H1 (cell line): ENCODE measurements around the gene MAPRE2. TPM values are rescaled to one million over a fixed set of nuclear protein-coding genes. Genes with fewer than 3 reads are reported as not detected.
A peak's percentile ranks its signal among the peaks of the same experiment; 100 is the strongest.

Experiments used
- CTCF ChIA-PET: fragments of 300-600 bp; sonication (Branson Sonifier 250); formaldehyde crosslinking; loops from one replicate; lab custom pipeline; 2021; ENCODE audit not compliant: partially characterized antibody; lab: Charles Lee
- POLR2A ChIA-PET: fragments of 300-600 bp; sonication (Branson Sonifier 250); formaldehyde crosslinking; loops from one replicate; lab custom pipeline; 2021; ENCODE audit warnings: inconsistent platforms; ENCODE audit not compliant: partially characterized antibody; lab: Charles Lee
- DNase-seq, 2 experiments: peaks; one replicate each; pipeline versions ENCODE4 v3.0.0 to v3.0.0-alpha.2; 2010 to 2022; ENCODE audit warnings: low spot score in 2 of 2, low read depth in 1 of 2, mixed read lengths in 1 of 2
- FAIRE-seq: peaks from 2 replicates; lab custom pipeline; 2011; peaks lifted over from hg19 to GRCh38; lab: Jason Lieb, UNC
- H2AFZ ChIP-seq: 2 replicates; pipeline ENCODE4 v1.8.1; 2012; ENCODE audit warnings: low read length, inconsistent platforms
- H2AK5ac ChIP-seq: 2 replicates; pipeline ENCODE4 v1.6.1; 2013; ENCODE audit warnings: low read depth, low read length
- H2BK120ac ChIP-seq: replicated peaks from 2 replicates; pipeline ENCODE3; 2013; ENCODE audit warnings: low read depth, low read length, inconsistent platforms
- H2BK12ac ChIP-seq: 2 replicates; pipeline ENCODE4 v1.6.1; 2013; ENCODE audit warnings: low read depth, low read length
- H2BK15ac ChIP-seq: 2 replicates; pipeline ENCODE4 v1.6.1; 2013; ENCODE audit warnings: low read length
- H2BK20ac ChIP-seq: 2 replicates; pipeline ENCODE4 v1.6.1; 2013; ENCODE audit warnings: low read length
- H2BK5ac ChIP-seq: 2 replicates; pipeline ENCODE4 v1.6.1; 2013; ENCODE audit warnings: low read depth, low read length
- H3K14ac ChIP-seq: 2 replicates; pipeline ENCODE4 v1.6.1; 2013; ENCODE audit warnings: inconsistent platforms; ENCODE audit not compliant: insufficient read length
- H3K18ac ChIP-seq: 2 replicates; pipeline ENCODE4 v1.6.1; 2013; ENCODE audit warnings: low read length; ENCODE audit errors: extremely low read depth
- H3K23ac ChIP-seq: 2 replicates; pipeline ENCODE4 v1.6.1; 2013; ENCODE audit warnings: inconsistent platforms; ENCODE audit not compliant: insufficient read length
- H3K23me2 ChIP-seq: 2 replicates; pipeline ENCODE4 v1.6.1; 2013; ENCODE audit warnings: low read depth, low read length
- H3K27ac ChIP-seq: 2 replicates; pipeline ENCODE4 v1.6.1; 2011; ENCODE audit warnings: low read depth, low read length, inconsistent platforms
- H3K27me3 ChIP-seq, 4 experiments: replicated peaks in 1 of 4; 1 replicate in 1 of 4; 2 replicates in 3 of 4; pipeline versions ENCODE4 v1.6.1 to v1.8.1; 2011 to 2013; ENCODE audit warnings: low read length in 3 of 4, mild to moderate bottlenecking in 3 of 4, inconsistent platforms in 2 of 4, mixed read lengths in 2 of 4, moderate library complexity in 1 of 4; ENCODE audit not compliant: control insufficient read depth in 3 of 4, insufficient read depth in 3 of 4; ENCODE audit errors: extremely low read depth in 1 of 4
- H3K36me3 ChIP-seq, 4 experiments: 2 replicates each; pipeline versions ENCODE4 v1.6.1 to v1.8.1; 2011 to 2013; ENCODE audit warnings: mild to moderate bottlenecking in 4 of 4, low read length in 3 of 4, moderate library complexity in 2 of 4, control low read depth in 1 of 4, inconsistent platforms in 1 of 4; ENCODE audit not compliant: insufficient read depth in 4 of 4, control insufficient read depth in 2 of 4
- H3K4ac ChIP-seq: replicated peaks from 2 replicates; pipeline ENCODE3; 2013; ENCODE audit warnings: low read length, low read depth, mixed read lengths, inconsistent platforms; ENCODE audit not compliant: insufficient read length
- H3K4me1 ChIP-seq, 4 experiments: replicated peaks in 1 of 4; 1 replicate in 1 of 4; 2 replicates in 3 of 4; pipeline versions ENCODE4 v1.6.1 to v1.8.1; 2011 to 2013; ENCODE audit warnings: low read length in 3 of 4, inconsistent platforms in 2 of 4, mixed read lengths in 1 of 4; ENCODE audit not compliant: insufficient read depth in 4 of 4, control insufficient read depth in 3 of 4
- H3K4me2 ChIP-seq, 2 experiments: 2 replicates each; pipeline versions ENCODE4 v1.6.1 to v1.8.1; 2011 to 2013; ENCODE audit warnings: low read depth in 2 of 2, low read length in 2 of 2, control low read depth in 1 of 2, inconsistent platforms in 1 of 2, mild to moderate bottlenecking in 1 of 2; ENCODE audit not compliant: insufficient read depth in 1 of 2
- H3K4me3 ChIP-seq, 4 experiments: fragments of 200-600, 300-600 bp in 1 of 4; sonication (generic), shearing (Covaris generic), sonication (Bioruptor Twin) in 1 of 4; 2 replicates each; pipeline versions ENCODE4 v1.5.1 to v1.8.1; 2011 to 2016; ENCODE audit warnings: low read length in 4 of 4, low read depth in 3 of 4, control low read depth in 2 of 4, inconsistent platforms in 2 of 4, mild to moderate bottlenecking in 2 of 4, mixed read lengths in 1 of 4, moderate library complexity in 1 of 4; ENCODE audit not compliant: insufficient read depth in 2 of 4; ENCODE audit errors: extremely low read depth in 1 of 4
- H3K56ac ChIP-seq: replicated peaks from 2 replicates; pipeline ENCODE3; 2013; ENCODE audit warnings: low read depth, mild to moderate bottlenecking, mixed read lengths, low read length, inconsistent platforms; ENCODE audit not compliant: insufficient read length
- H3K79me1 ChIP-seq: 2 replicates; pipeline ENCODE4 v1.6.1; 2013; ENCODE audit warnings: low read depth, low read length, control low read depth
- H3K79me2 ChIP-seq, 2 experiments: 2 replicates each; pipeline versions ENCODE4 v1.6.1 to v1.8.1; 2012 to 2013; ENCODE audit warnings: low read length in 2 of 2, mild to moderate bottlenecking in 2 of 2, inconsistent platforms in 1 of 2; ENCODE audit not compliant: insufficient read depth in 2 of 2, control insufficient read depth in 1 of 2
- H3K9ac ChIP-seq, 4 experiments: replicated peaks in 1 of 4; 1 replicate in 1 of 4; 2 replicates in 3 of 4; pipeline versions ENCODE4 v1.6.1 to v1.8.1; 2011 to 2013; ENCODE audit warnings: low read depth in 3 of 4, low read length in 3 of 4, control low read depth in 2 of 4, mild to moderate bottlenecking in 2 of 4, moderate library complexity in 2 of 4, inconsistent platforms in 1 of 4; ENCODE audit errors: extremely low read depth in 1 of 4
- H3K9me3 ChIP-seq, 2 experiments: 2 replicates each; pipeline versions ENCODE4 v1.6.1 to v1.8.1; 2012 to 2013; ENCODE audit warnings: mild to moderate bottlenecking in 2 of 2, moderate library complexity in 2 of 2, control low read depth in 1 of 2, inconsistent platforms in 1 of 2, low read depth in 1 of 2, low read length in 1 of 2, mixed read lengths in 1 of 2; ENCODE audit not compliant: insufficient read depth in 2 of 2
- H4K20me1 ChIP-seq, 2 experiments: replicated peaks in 1 of 2; 2 replicates each; pipeline versions ENCODE3 to v1.8.1; 2011 to 2013; ENCODE audit warnings: inconsistent platforms in 2 of 2, low read length in 2 of 2, mild to moderate bottlenecking in 1 of 2; ENCODE audit not compliant: insufficient read depth in 2 of 2, control insufficient read depth in 1 of 2
- H4K5ac ChIP-seq: 2 replicates; pipeline ENCODE4 v1.6.1; 2013; ENCODE audit warnings: low read length, low read depth, mixed read lengths, inconsistent platforms; ENCODE audit not compliant: insufficient read length
- H4K8ac ChIP-seq: 2 replicates; pipeline ENCODE4 v1.8.0; 2013; ENCODE audit warnings: mild to moderate bottlenecking, moderate library complexity, low read length, inconsistent platforms; ENCODE audit not compliant: insufficient read depth; ENCODE audit errors: extremely low read depth
- H4K91ac ChIP-seq: replicated peaks from 2 replicates; pipeline ENCODE3; 2013; ENCODE audit warnings: low read length, mixed read lengths, inconsistent platforms; ENCODE audit not compliant: insufficient read length
- BACH1 ChIP-seq: IDR thresholded peaks from 2 replicates; pipeline ENCODE4 v1.6.1; 2012; ENCODE audit warnings: low read length, improper control_type of control experiment
- CHD2 ChIP-seq: IDR thresholded peaks from 2 replicates; pipeline ENCODE4 v1.6.1; 2012; ENCODE audit warnings: low read length, improper control_type of control experiment
- CREB1 ChIP-seq: IDR thresholded peaks from 2 replicates; pipeline ENCODE4 v1.6.1; 2012; ENCODE audit warnings: inconsistent platforms
- CTCF ChIP-seq, 3 experiments: IDR thresholded peaks; 1 replicate in 2 of 3; 2 replicates in 1 of 3; pipeline versions ENCODE4 v1.5.1 to v1.6.1; 2011; ENCODE audit warnings: low read length in 3 of 3, mild to moderate bottlenecking in 3 of 3, inconsistent platforms in 2 of 3, low read depth in 1 of 3, moderate library complexity in 1 of 3; ENCODE audit not compliant: insufficient read depth in 1 of 3; ENCODE audit errors: control extremely low read depth in 1 of 3
- EGR1 ChIP-seq: IDR thresholded peaks from 2 replicates; pipeline ENCODE4 v1.6.1; 2011; ENCODE audit warnings: low read depth, low read length, borderline replicate concordance
- SIRT6 ChIP-seq: IDR thresholded peaks from one replicate; pipeline ENCODE4 v1.7.1; 2012; ENCODE audit warnings: low read length, inconsistent platforms
- SRF ChIP-seq: IDR thresholded peaks from 2 replicates; pipeline ENCODE4 v1.6.1; 2011; ENCODE audit warnings: mild to moderate bottlenecking, low read depth, low read length, moderate library complexity
- TAF7 ChIP-seq: optimal IDR thresholded peaks from 2 replicates; pipeline ENCODE3; 2011; ENCODE audit warnings: low read depth, mild to moderate bottlenecking, inconsistent platforms, low read length, moderate library complexity, borderline replicate concordance
- TEAD4 ChIP-seq: IDR thresholded peaks from 2 replicates; pipeline ENCODE4 v1.6.1; 2012; ENCODE audit warnings: low read depth, low read length, inconsistent platforms, mixed read lengths
- USF2 ChIP-seq: IDR thresholded peaks from 2 replicates; pipeline ENCODE4 v1.6.1; 2011; ENCODE audit warnings: low read length, improper control_type of control experiment
- WGBS, 2 experiments: shearing (Covaris generic) in 1 of 2; methylation state at CpG; one replicate each; pipeline versions ENCODE4 v1.1.6 to v1.1.7; 2013 to 2015; ENCODE audit warnings: low lambda C conversion rate in 2 of 2, mixed read lengths in 2 of 2, inconsistent platforms in 1 of 2, low coverage in 1 of 2, missing lambda C conversion rate in 1 of 2; ENCODE audit not compliant: insufficient replicate concordance in 2 of 2, insufficient coverage in 1 of 2, insufficient read length in 1 of 2; ENCODE audit errors: extremely low coverage in 1 of 2, missing lambda C conversion rate in 1 of 2; 5-methylcytosine and 5-hydroxymethylcytosine counted together
- polyA plus RNA-seq, 7 experiments: library from polyadenylated mRNA; depleted of rRNA in 3 of 7; stranded (reverse) in 5 of 7; unstranded in 2 of 7; fragments of >200 nt in 5 of 7; fragments of 200-250 nt in 2 of 7; gene quantifications; 1 replicate in 5 of 7; 2 replicates in 1 of 7; 4 replicates in 1 of 7; pipeline versions ENCODE4 v1.2.1 to v1.2.3, GENCODE V29; 2011 to 2013; ENCODE audit warnings: missing spikeins in 2 of 7, mixed read lengths in 2 of 7
- total RNA-seq: library from RNA; stranded (reverse); fragmentation: NEBNext Ultra II Directional; extraction: Animal tissue kit (Norgen Biotek cat#: 25700); gene quantifications from 2 replicates; pipeline ENCODE4 v1.2.1, GENCODE V29; 2021

The MAPRE2 gene
- total and polyA plus RNA-seq, 2 of the 8 experiments (the other 6 are each of a cell fraction or from before 2014, with no cell fraction given) = 32.6 to 33.1 TPM

- no peaks in the 10 kb centered on the region for H3K23me2 ChIP-seq
- POLR2A ChIA-PET = no interaction called here
- H3K9ac ChIP-seq = no peak overlapping the region
- H3K27ac ChIP-seq = no peak overlapping the region
- no peak overlapping the region for H2BK120ac ChIP-seq
- H2BK20ac ChIP-seq = no peak overlapping the region
- no peak overlapping the region for H3K4ac ChIP-seq
- H4K8ac ChIP-seq = no peak overlapping the region
- H3K56ac ChIP-seq = no peak overlapping the region
- no peak overlapping the region for H2BK15ac ChIP-seq
- H3K9me3 ChIP-seq = no peaks in the 10 kb centered on the region
- H2AK5ac ChIP-seq = no peak overlapping the region
- DNase-seq = no peak
- peaks cover 2 to 13% (median 6%) of the 10 kb centered on the region in 4 experiments; a peak in 5 of 7 replicates for H3K4me1 ChIP-seq
- H2AFZ ChIP-seq = no peak overlapping the region; the same call in 1 of the 2 replicates
- no peaks in the 10 kb centered on the region for H3K27me3 ChIP-seq
- peak overlapping the region; percentile 69 for H4K5ac ChIP-seq
- H3K4me3 ChIP-seq = peak overlapping the region in 1 of 4 experiments; percentile 19; a peak in 2 of 8 replicates
- H2BK5ac ChIP-seq = no peak overlapping the region
- WGBS, 2 experiments = 17% methylated on average over 4 of the region's 4 CpGs; no CpG with 5 or more reads in 1 of the 2 experiments
- no peak overlapping the region for H3K18ac ChIP-seq
- H3K36me3 ChIP-seq = no peaks in the 10 kb centered on the region
- peak overlapping the region; percentile 18 to 41; a peak in 3 of 4 replicates for H3K4me2 ChIP-seq
- CTCF ChIA-PET = interaction anchor here (0.6 kb wide), 1 partner anchor 91 kb away, joined by 3 read pairs; no protein-coding TSS in a partner anchor
- H2BK12ac ChIP-seq = no peak overlapping the region
- H3K23ac ChIP-seq = no peak overlapping the region
- FAIRE-seq = peak; percentile 55
- H3K14ac ChIP-seq = no peak overlapping the region
- no peaks in the 10 kb centered on the region for H4K20me1 ChIP-seq
- H4K91ac ChIP-seq = no peak overlapping the region
- H3K79me1 ChIP-seq = no peaks in the 10 kb centered on the region
- H3K79me2 ChIP-seq = no peaks in the 10 kb centered on the region
- no peak for TF ChIP-seq CTCF (IDR thresholded peaks at IDR 0.05; ENCODE audit: control extremely low read depth in 1 of 3, insufficient read depth in 1 of 3, low read depth in 1 of 3, low read length in 3 of 3)
- no peak for TF ChIP-seq CREB1
- no peak for TF ChIP-seq SIRT6
- TF ChIP-seq EGR1 = no peak
- TF ChIP-seq TAF7 = no peak
- TF ChIP-seq TEAD4 = no peak
- TF ChIP-seq SRF = no peak
- TF ChIP-seq USF2 = no peak
- TF ChIP-seq CHD2 = no peak
- no peak for TF ChIP-seq BACH1
Observed at GRCh38 chr18:35190948-35191697, 149.9 kb downstream of the MAPRE2 start.
